B cell (primary cell): Measurements from ENCODE around the gene MYLK4. TPM values are rescaled to one million over a fixed set of nuclear protein-coding genes. Genes with fewer than 3 reads are reported as not detected.

Source experiments
- ATAC-seq: fragments of 200-7000 bp; cut with Tn5 transposase; one replicate; pipeline ENCODE4 v1.10.0; 2021; ENCODE audit warnings: low read depth, mild to moderate bottlenecking, moderate number of reproducible peaks, moderate library complexity
- CTCF ChIA-PET: fragments of 350-600 bp; sonication (Branson Sonifier 250); formaldehyde crosslinking; loops from one replicate; lab custom pipeline; 2021; ENCODE audit warnings: antibody characterized with exemption, inconsistent platforms; lab: Charles Lee
- POLR2A ChIA-PET: fragments of 350-600 bp; sonication (Branson Sonifier 250); formaldehyde crosslinking; loops from one replicate; lab custom pipeline; 2021; ENCODE audit warnings: antibody characterized with exemption; lab: Charles Lee
- DNase-seq: peaks from one replicate; pipeline ENCODE4 v3.0.0; 2013
- H2AFZ ChIP-seq: 2 replicates; pipeline ENCODE4 v1.6.1; 2012; ENCODE audit warnings: mild to moderate bottlenecking, low read depth, low read length; ENCODE audit not compliant: insufficient read depth, poor library complexity, severe bottlenecking
- H3K27ac ChIP-seq, 2 donors: 1 replicate in 1 of 2; 2 replicates in 1 of 2; pipeline ENCODE4 v1.5.1; 2012 to 2013; ENCODE audit warnings: low read length in 2 of 2, mild to moderate bottlenecking in 2 of 2, moderate library complexity in 1 of 2
- H3K27me3 ChIP-seq, 4 experiments: fragments of 200-600 bp in 1 of 4; sonication (generic) in 1 of 4; replicated peaks in 1 of 4; 1 replicate in 2 of 4; 2 replicates in 2 of 4; pipeline versions ENCODE4 v1.6.1 to v1.7.0; 2013 to 2016; ENCODE audit warnings: low read length in 3 of 4, mild to moderate bottlenecking in 2 of 4, mixed read lengths in 1 of 4, moderate library complexity in 1 of 4; ENCODE audit not compliant: insufficient read depth in 4 of 4, control insufficient read depth in 3 of 4; ENCODE audit errors: control extremely low read depth in 1 of 4
- H3K36me3 ChIP-seq, 2 experiments: replicated peaks in 1 of 2; 1 replicate in 1 of 2; 2 replicates in 1 of 2; pipeline versions ENCODE4 v1.6.1 to v1.7.1; 2013; ENCODE audit warnings: low read length in 1 of 2; ENCODE audit not compliant: insufficient read depth in 2 of 2, control insufficient read depth in 1 of 2; ENCODE audit errors: control extremely low read depth in 1 of 2, extremely low read depth in 1 of 2
- H3K4me1 ChIP-seq, 2 donors: fragments of 200-600 bp in 1 of 2; sonication (generic) in 1 of 2; 1 replicate in 1 of 2; 2 replicates in 1 of 2; pipeline versions ENCODE4 v1.5.1 to v1.6.1; 2013 to 2017; ENCODE audit warnings: low read length in 2 of 2; ENCODE audit not compliant: control insufficient read depth in 2 of 2, insufficient read depth in 2 of 2
- H3K4me2 ChIP-seq: replicated peaks from 2 replicates; pipeline ENCODE3; 2012; ENCODE audit warnings: mild to moderate bottlenecking, low read depth, low read length; ENCODE audit not compliant: poor library complexity, severe bottlenecking
- H3K4me3 ChIP-seq, 5 experiments: fragments of 200-600 bp in 1 of 5; sonication (generic) in 1 of 5; 1 replicate in 3 of 5; 2 replicates in 2 of 5; pipeline versions ENCODE4 v1.5.1 to v1.7.0; 2011 to 2016; ENCODE audit warnings: low read length in 4 of 5, mild to moderate bottlenecking in 4 of 5, low read depth in 2 of 5, control low read depth in 1 of 5, moderate library complexity in 1 of 5; ENCODE audit not compliant: insufficient read depth in 1 of 5; ENCODE audit errors: control extremely low read depth in 1 of 5, extremely low read depth in 1 of 5
- H3K79me2 ChIP-seq: fragments of 200-600 bp; sonication (generic); one replicate; pipeline ENCODE4 v1.6.0; 2016; ENCODE audit warnings: low read length; ENCODE audit not compliant: control insufficient read depth, insufficient read depth
- H3K9ac ChIP-seq: fragments of 200-600 bp; sonication (generic); 2 replicates; pipeline ENCODE4 v1.6.1; 2017; ENCODE audit warnings: mild to moderate bottlenecking, low read length, moderate library complexity
- H3K9me3 ChIP-seq, 3 donors: one replicate each; pipeline versions ENCODE4 v1.6.1 to v1.7.1; 2013; ENCODE audit warnings: low read length in 2 of 3; ENCODE audit not compliant: control insufficient read depth in 2 of 3, insufficient read depth in 1 of 3; ENCODE audit errors: control extremely low read depth in 1 of 3
- H4K20me1 ChIP-seq: 2 replicates; pipeline ENCODE4 v1.6.0; 2012; ENCODE audit warnings: mild to moderate bottlenecking, low read length; ENCODE audit not compliant: insufficient read depth, control insufficient read depth, poor library complexity, severe bottlenecking
- H3K27ac Mint-ChIP-seq: one replicate; pipeline ENCODE4 v1.8.0; 2021; ENCODE audit warnings: mixed read lengths
- H3K27me3 Mint-ChIP-seq: one replicate; pipeline ENCODE4 v1.8.0; 2021; ENCODE audit warnings: mixed read lengths
- H3K4me1 Mint-ChIP-seq: one replicate; pipeline ENCODE4 v1.8.0; 2021; ENCODE audit warnings: mixed read lengths
- H3K4me3 Mint-ChIP-seq: one replicate; pipeline ENCODE4 v1.8.0; 2021; ENCODE audit warnings: mixed read lengths
- H3K9me3 Mint-ChIP-seq: one replicate; pipeline ENCODE4 v1.8.0; 2022; ENCODE audit warnings: mixed read lengths; ENCODE audit not compliant: insufficient read depth
- EZH2 ChIP-seq: IDR thresholded peaks from 2 replicates; pipeline ENCODE4 v1.6.1; 2012; ENCODE audit warnings: borderline replicate concordance, low read depth, mild to moderate bottlenecking, moderate library complexity, low read length; ENCODE audit not compliant: insufficient read depth, poor library complexity, severe bottlenecking
- WGBS: methylation state at CpG from one replicate; pipeline ENCODE4 v1.1.5; 2013; ENCODE audit warnings: missing lambda C conversion rate; ENCODE audit not compliant: insufficient coverage; 5-methylcytosine and 5-hydroxymethylcytosine counted together
- intact Hi-C: fragments of 100-400 bp; cut with micrococcal nuclease; formaldehyde crosslinking; loops from one replicate; pipeline ENCODE4 v1.10.0; 2022
- polyA plus RNA-seq: library from polyadenylated mRNA; depleted of rRNA; stranded (reverse); fragments of >200 nt; gene quantifications from 2 replicates; pipeline ENCODE4 v1.2.3, GENCODE V29; 2012
- total RNA-seq, 2 donors: library from RNA; stranded (reverse); fragments of 120-200 nt in 1 of 2; gene quantifications; 1 replicate in 1 of 2; 2 replicates in 1 of 2; pipeline versions ENCODE4 v1.2.3 to v1.2.4, GENCODE V29; 2013 to 2022
- TF ChIP-seq, protein P1 (sequence below): fragments of 200-600 bp; IDR thresholded peaks from one replicate; pipeline ENCODE4 v1.8.0; 2022; ENCODE audit warnings: antibody characterized with exemption, mild to moderate bottlenecking

MYLK4 gene
- total and polyA plus RNA-seq, 2 donors (not counting 1 experiment from before 2014, with no cell fraction given): 0.51 to 1.2 TPM

DNA sequence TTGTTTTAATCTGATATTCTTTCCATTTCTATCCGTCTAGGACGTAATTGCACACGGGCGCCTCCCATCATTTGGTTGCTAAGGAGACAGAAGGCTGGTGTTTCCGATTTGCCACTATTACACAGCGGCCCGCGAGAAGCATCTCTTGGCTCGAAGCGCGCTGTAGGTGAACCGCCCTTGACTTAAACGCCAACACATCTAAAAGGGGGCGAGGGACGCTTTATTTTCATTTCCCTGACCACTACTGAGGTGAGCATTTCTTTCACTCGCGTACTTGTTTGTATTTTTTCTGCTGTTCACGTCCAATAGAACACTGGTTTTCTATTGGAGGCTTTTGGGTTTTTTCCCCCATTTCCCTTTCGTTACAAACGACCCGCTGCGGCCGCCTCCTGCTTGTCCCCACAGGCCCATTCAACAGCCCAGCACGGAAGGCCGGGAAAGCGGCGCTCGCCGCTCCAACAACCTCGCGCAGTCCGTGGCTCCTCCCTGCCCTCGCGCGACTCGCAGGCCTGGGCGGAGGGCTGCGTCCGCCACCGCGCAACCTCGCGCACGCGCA, 14.0 kb upstream of the MYLK4 start:
- intact Hi-C loops: loop anchor here (1.0 to 10.0 kb wide), 6 partner anchors 26 to 1370 kb away; partner anchors contain the start of genes BPHL, ECI2 and PSMG4
- no peak for DNase-seq

More for the DNA sequence above, 14.0 kb upstream of the MYLK4 start:
- ChIA-PET CTCF (interaction anchor here (1.0 to 4.8 kb wide), 8 partner anchors 14 to 1257 kb away, joined by 3 to 24 read pairs (median 6); partner anchors contain the start of gene MYLK4), POLR2A (interaction anchor here (0.6 to 1.6 kb wide), 5 partner anchors 77 to 1209 kb away, joined by 3 to 11 read pairs (median 5); partner anchors contain the start of gene SERPINB1)
- Mint-ChIP-seq H3K27me3 (no peaks in the 10 kb centered on the region), H3K9me3 (no peaks in the 10 kb centered on the region), H3K4me1 (peaks cover 36% of the 10 kb centered on the region), H3K4me3 (peak overlapping the region; percentile 98), H3K27ac (peak overlapping the region; percentile 100)
- peak overlapping the region; percentile 60 to 87 (median 77) for H3K4me3 ChIP-seq
- peak overlapping the region; percentile 89 for H2AFZ ChIP-seq
- WGBS: under 1% methylated on average over 27 of the region's 45 CpGs
- H3K4me1 ChIP-seq: peaks cover 25 to 33% of the 10 kb centered on the region in 2 donors
- no peak for TF ChIP-seq EZH2
- TF ChIP-seq, protein P1, sequence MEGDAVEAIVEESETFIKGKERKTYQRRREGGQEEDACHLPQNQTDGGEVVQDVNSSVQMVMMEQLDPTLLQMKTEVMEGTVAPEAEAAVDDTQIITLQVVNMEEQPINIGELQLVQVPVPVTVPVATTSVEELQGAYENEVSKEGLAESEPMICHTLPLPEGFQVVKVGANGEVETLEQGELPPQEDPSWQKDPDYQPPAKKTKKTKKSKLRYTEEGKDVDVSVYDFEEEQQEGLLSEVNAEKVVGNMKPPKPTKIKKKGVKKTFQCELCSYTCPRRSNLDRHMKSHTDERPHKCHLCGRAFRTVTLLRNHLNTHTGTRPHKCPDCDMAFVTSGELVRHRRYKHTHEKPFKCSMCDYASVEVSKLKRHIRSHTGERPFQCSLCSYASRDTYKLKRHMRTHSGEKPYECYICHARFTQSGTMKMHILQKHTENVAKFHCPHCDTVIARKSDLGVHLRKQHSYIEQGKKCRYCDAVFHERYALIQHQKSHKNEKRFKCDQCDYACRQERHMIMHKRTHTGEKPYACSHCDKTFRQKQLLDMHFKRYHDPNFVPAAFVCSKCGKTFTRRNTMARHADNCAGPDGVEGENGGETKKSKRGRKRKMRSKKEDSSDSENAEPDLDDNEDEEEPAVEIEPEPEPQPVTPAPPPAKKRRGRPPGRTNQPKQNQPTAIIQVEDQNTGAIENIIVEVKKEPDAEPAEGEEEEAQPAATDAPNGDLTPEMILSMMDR: no peak
- H3K36me3 ChIP-seq: no peaks in the 10 kb centered on the region
- peak overlapping the region; percentile 88 for H3K9ac ChIP-seq
- peak overlapping the region; percentile 87 for H3K4me2 ChIP-seq
- no peaks in the 10 kb centered on the region for H3K27me3 ChIP-seq
- H3K27ac ChIP-seq: peak overlapping the region; percentile 96 to 97
- peaks cover 25% of the 10 kb centered on the region for H4K20me1 ChIP-seq
- peaks cover 36% of the 10 kb centered on the region for H3K79me2 ChIP-seq
- ATAC-seq: peak; percentile 66
- H3K9me3 ChIP-seq: peaks cover 0 to 12% (median 5%) of the 10 kb centered on the region in 3 donors
